HG03045 (cell line): Measurements from ENCODE around the gene PLLP.

Experiments
- ATAC-seq: cut with Tn5 transposase; IDR thresholded peaks from one replicate; pipeline ENCODE4 v1.9.1; 2021; ENCODE audit warnings: mild to moderate bottlenecking, moderate library complexity; ENCODE audit not compliant: unreplicated experiment

PLLP gene

GRCh38 chr16:57284209-57284951 is at the start of gene PLLP:
Gene PLLP, minus strand, starts transcription at chr16:57284672. Its CDS starts 132 bp downstream, at chr16:57284540.
- ATAC-seq, result no peak

GRCh38 chr16:57333402-57333801 is 48.9 kb upstream of the PLLP start:
- no peak for ATAC-seq

- ATAC-seq, result no peak
Observed at GRCh38 chr16:57331355-57331754, 46.9 kb upstream of the PLLP start.

- no peak for ATAC-seq
Observed at GRCh38 chr16:57329718-57330327, 45.4 kb upstream of the PLLP start.

GRCh38 chr16:57325458-57325857 is 41.0 kb upstream of the PLLP start:
- no peak for ATAC-seq

- ATAC-seq, result no peak
Observed at GRCh38 chr16:57324749-57325148, 40.3 kb upstream of the PLLP start.

GRCh38 chr16:57319646-57320045 is 35.2 kb upstream of the PLLP start:
- no peak for ATAC-seq

- ATAC-seq, result no peak
Observed at GRCh38 chr16:57318240-57318970, 33.9 kb upstream of the PLLP start.

- ATAC-seq, result no peak
Observed at GRCh38 chr16:57316390-57317017, 32.0 kb upstream of the PLLP start.

GRCh38 chr16:57315416-57315815 is 30.9 kb upstream of the PLLP start:
- ATAC-seq, result no peak

- ATAC-seq, result no peak
Observed at GRCh38 chr16:57314161-57314785, 29.8 kb upstream of the PLLP start.

- ATAC-seq, result no peak
Observed at GRCh38 chr16:57313509-57313908, 29.0 kb upstream of the PLLP start.

GRCh38 chr16:57310801-57311200 is 26.3 kb upstream of the PLLP start:
- ATAC-seq, result no peak

GRCh38 chr16:57308041-57308440 is 23.6 kb upstream of the PLLP start:
- no peak for ATAC-seq

- ATAC-seq, result no peak
Observed at GRCh38 chr16:57307365-57307764, 22.9 kb upstream of the PLLP start.

- ATAC-seq, result no peak
Observed at GRCh38 chr16:57306676-57307341, 22.3 kb upstream of the PLLP start.

GRCh38 chr16:57305159-57305811 is 20.8 kb upstream of the PLLP start:
- no peak for ATAC-seq

- ATAC-seq, result no peak
Observed at GRCh38 chr16:57304169-57305061, 19.9 kb upstream of the PLLP start.

GRCh38 chr16:57303910-57304168 is 19.4 kb upstream of the PLLP start:
- no peak for ATAC-seq
